Trophoblast cell (in vitro differentiated cells and primary cell): Measurements from ENCODE around the gene IRS2.

Experiments used
- DNase-seq, 2 donors: peaks; one replicate each; pipeline ENCODE4 v3.0.0-alpha.2; 2016
- H2AFZ ChIP-seq: 2 replicates; pipeline ENCODE4 v1.6.1; 2013; ENCODE audit warnings: low read length, moderate library complexity, mild to moderate bottlenecking; ENCODE audit not compliant: insufficient read depth, poor library complexity
- H2AK5ac ChIP-seq: 2 replicates; pipeline ENCODE4 v1.6.1; 2013; ENCODE audit warnings: mild to moderate bottlenecking, low read length
- H2BK120ac ChIP-seq: 2 replicates; pipeline ENCODE4 v1.6.1; 2013; ENCODE audit warnings: low read length, mild to moderate bottlenecking, moderate library complexity; ENCODE audit not compliant: insufficient read depth, poor library complexity
- H2BK12ac ChIP-seq: 2 replicates; pipeline ENCODE4 v1.6.1; 2013; ENCODE audit warnings: mild to moderate bottlenecking, low read length, moderate library complexity
- H2BK5ac ChIP-seq: 2 replicates; pipeline ENCODE4 v1.6.1; 2013; ENCODE audit warnings: low read length, low read depth, moderate library complexity, mild to moderate bottlenecking; ENCODE audit not compliant: poor library complexity
- H3K14ac ChIP-seq: 2 replicates; pipeline ENCODE4 v1.6.1; 2013; ENCODE audit warnings: mild to moderate bottlenecking, low read length
- H3K18ac ChIP-seq: 2 replicates; pipeline ENCODE4 v1.6.1; 2013; ENCODE audit warnings: mild to moderate bottlenecking, low read length
- H3K23ac ChIP-seq: 2 replicates; pipeline ENCODE4 v1.6.1; 2013; ENCODE audit warnings: low read length
- H3K27ac ChIP-seq: 2 replicates; pipeline ENCODE4 v1.5.1; 2013; ENCODE audit warnings: low read depth, mild to moderate bottlenecking, inconsistent platforms, low read length, moderate library complexity
- H3K27me3 ChIP-seq: 2 replicates; pipeline ENCODE4 v1.6.1; 2013; ENCODE audit warnings: inconsistent platforms, mild to moderate bottlenecking, low read length, moderate library complexity; ENCODE audit not compliant: insufficient read depth
- H3K36me3 ChIP-seq, 2 experiments: 1 replicate in 1 of 2; 2 replicates in 1 of 2; pipeline ENCODE4 v1.6.1; 2013; ENCODE audit warnings: low read length in 2 of 2, mild to moderate bottlenecking in 2 of 2, moderate library complexity in 1 of 2; ENCODE audit not compliant: insufficient read depth in 2 of 2, control insufficient read depth in 1 of 2
- H3K4ac ChIP-seq: 2 replicates; pipeline ENCODE4 v1.6.1; 2013; ENCODE audit warnings: low read depth, mild to moderate bottlenecking, low read length, moderate library complexity
- H3K4me1 ChIP-seq, 2 experiments: 1 replicate in 1 of 2; 2 replicates in 1 of 2; pipeline ENCODE4 v1.6.1; 2013; ENCODE audit warnings: low read length in 2 of 2, mild to moderate bottlenecking in 2 of 2, moderate library complexity in 1 of 2; ENCODE audit not compliant: insufficient read depth in 2 of 2, control insufficient read depth in 1 of 2
- H3K4me2 ChIP-seq: 2 replicates; pipeline ENCODE4 v1.6.1; 2013; ENCODE audit warnings: inconsistent platforms, mild to moderate bottlenecking, low read length, moderate library complexity
- H3K4me3 ChIP-seq: 2 replicates; pipeline ENCODE4 v1.5.1; 2013; ENCODE audit warnings: mild to moderate bottlenecking, low read depth, low read length, inconsistent platforms
- H3K79me1 ChIP-seq: one replicate; pipeline ENCODE4 v1.6.1; 2013; ENCODE audit warnings: low read length
- H3K79me2 ChIP-seq: 2 replicates; pipeline ENCODE4 v1.6.1; 2013; ENCODE audit warnings: low read length, mild to moderate bottlenecking; ENCODE audit not compliant: control insufficient read depth, insufficient read depth, poor library complexity
- H3K9ac ChIP-seq: 2 replicates; pipeline ENCODE4 v1.6.1; 2013; ENCODE audit warnings: mild to moderate bottlenecking, low read length
- H3K9me3 ChIP-seq: 2 replicates; pipeline ENCODE4 v1.6.1; 2013; ENCODE audit warnings: low read depth, mild to moderate bottlenecking, control low read depth, inconsistent platforms, low read length; ENCODE audit not compliant: insufficient read depth
- H4K12ac ChIP-seq: 2 replicates; pipeline ENCODE4 v1.6.1; 2013; ENCODE audit warnings: low read depth, mild to moderate bottlenecking, low read length, moderate library complexity
- H4K8ac ChIP-seq: 2 replicates; pipeline ENCODE4 v1.6.1; 2013; ENCODE audit warnings: low read depth, mild to moderate bottlenecking, low read length, moderate library complexity
- H4K91ac ChIP-seq: one replicate; pipeline ENCODE4 v1.6.1; 2013; ENCODE audit warnings: low read depth, mild to moderate bottlenecking, low read length, moderate library complexity
- WGBS: extraction: QIAGEN DNeasy Blood & Tissue Kit; methylation state at CpG from one replicate; pipeline ENCODE4 v1.1.7; 2013; ENCODE audit warnings: missing lambda C conversion rate; ENCODE audit not compliant: insufficient read length, insufficient coverage; ENCODE audit errors: extremely low coverage; 5-methylcytosine and 5-hydroxymethylcytosine counted together

Gene IRS2

DNA sequence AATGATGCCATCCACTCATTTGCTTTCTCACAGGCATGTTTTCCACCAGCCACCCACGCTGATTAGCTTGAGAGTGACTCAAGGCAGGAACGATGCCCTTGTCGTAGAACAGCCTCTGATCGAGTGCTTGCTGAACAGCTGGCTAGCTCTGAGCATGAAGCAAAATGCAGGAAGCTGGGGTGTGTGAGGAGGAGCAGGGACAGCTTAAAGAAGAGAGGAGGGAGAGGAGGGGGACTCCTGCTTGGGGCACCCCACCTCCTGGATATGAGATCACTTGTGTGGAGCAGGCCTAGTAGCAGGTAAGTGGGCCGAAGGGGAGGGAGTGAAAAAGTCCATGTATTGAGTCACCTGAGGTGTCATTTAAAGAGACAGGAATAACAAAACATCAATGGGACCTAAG, 48.8 kb downstream of the IRS2 start:
- no peak overlapping the region for H3K4ac ChIP-seq
- H3K9ac ChIP-seq, result no peak overlapping the region
- no peak overlapping the region for H2BK5ac ChIP-seq
- no peak overlapping the region for H2BK12ac ChIP-seq
- H3K4me3 ChIP-seq, result no peak overlapping the region
- H3K14ac ChIP-seq, result no peak overlapping the region
- no peak overlapping the region for H2AK5ac ChIP-seq
- H3K4me2 ChIP-seq, result no peak overlapping the region
- H4K91ac ChIP-seq, result no peak overlapping the region
- no peaks in the 10 kb centered on the region for H3K79me1 ChIP-seq
- H4K8ac ChIP-seq, result no peak overlapping the region
- H3K4me1 ChIP-seq, result peaks cover 0 to 5% of the 10 kb centered on the region in 2 experiments
- no peaks in the 10 kb centered on the region for H3K27me3 ChIP-seq
- H3K79me2 ChIP-seq, result no peaks in the 10 kb centered on the region
- peaks cover 2% of the 10 kb centered on the region for H3K9me3 ChIP-seq
- H3K23ac ChIP-seq, result no peak overlapping the region
- H3K27ac ChIP-seq, result no peak overlapping the region
- H3K18ac ChIP-seq, result no peak overlapping the region
- no CpG with 5 or more reads among the region's 5 CpGs for WGBS
- peak in 1 of 2 donors; percentile 12 for DNase-seq
- no peak overlapping the region for H4K12ac ChIP-seq
- H3K36me3 ChIP-seq, result no peaks in the 10 kb centered on the region
- no peak overlapping the region for H2BK120ac ChIP-seq
- no peak overlapping the region for H2AFZ ChIP-seq

DNA sequence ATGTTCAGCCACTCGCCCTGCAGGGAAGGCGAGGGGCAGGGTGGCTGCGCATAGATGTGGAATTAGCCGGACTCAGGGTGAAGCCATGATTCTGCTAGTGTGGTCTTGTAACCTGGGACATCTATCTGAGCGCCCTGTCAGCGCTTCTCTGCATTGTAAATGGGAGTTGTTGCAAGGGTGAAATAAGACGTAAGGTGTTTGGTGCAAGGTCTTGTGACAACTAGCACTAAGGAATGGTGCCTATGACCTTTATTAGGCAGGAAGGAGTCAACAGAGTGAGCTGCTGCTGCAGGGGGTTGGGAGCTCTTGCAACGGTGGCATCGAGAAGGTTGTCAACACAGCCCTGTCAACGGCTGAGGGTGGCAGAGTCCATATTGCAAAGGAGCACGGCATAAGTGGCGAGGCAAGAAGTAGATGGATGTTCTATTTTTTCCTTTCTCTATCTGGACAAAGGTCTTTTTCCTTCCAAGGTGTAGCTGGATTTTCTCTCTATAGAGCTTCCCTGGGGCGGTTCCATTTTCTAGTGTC, 49.3 kb downstream of the IRS2 start:
- H2BK12ac ChIP-seq, result no peak overlapping the region
- H4K91ac ChIP-seq, result no peak overlapping the region
- H3K14ac ChIP-seq, result no peak overlapping the region
- H3K36me3 ChIP-seq, result no peaks in the 10 kb centered on the region
- H2BK120ac ChIP-seq, result no peak overlapping the region
- no peak overlapping the region for H2AK5ac ChIP-seq
- no CpG with 5 or more reads among the region's 13 CpGs for WGBS
- H3K27ac ChIP-seq, result no peak overlapping the region
- H2AFZ ChIP-seq, result no peak overlapping the region
- H3K27me3 ChIP-seq, result no peaks in the 10 kb centered on the region
- H3K9ac ChIP-seq, result no peak overlapping the region
- H3K4me2 ChIP-seq, result no peak overlapping the region
- H2BK5ac ChIP-seq, result no peak overlapping the region
- H3K79me1 ChIP-seq, result no peaks in the 10 kb centered on the region
- H3K18ac ChIP-seq, result no peak overlapping the region
- no peak overlapping the region for H3K4me3 ChIP-seq
- DNase-seq, result no peak
- H4K12ac ChIP-seq, result no peak overlapping the region
- H3K79me2 ChIP-seq, result no peaks in the 10 kb centered on the region
- H4K8ac ChIP-seq, result no peak overlapping the region
- H3K4ac ChIP-seq, result no peak overlapping the region
- H3K23ac ChIP-seq, result no peak overlapping the region
- H3K4me1 ChIP-seq, result peaks cover 0 to 5% of the 10 kb centered on the region in 2 experiments
- H3K9me3 ChIP-seq, result peaks cover 2% of the 10 kb centered on the region

- Histone ChIP-seq H2AK5ac (no peak overlapping the region), H3K27me3 (no peaks in the 10 kb centered on the region), H3K4ac (no peak overlapping the region), H2BK120ac (no peak overlapping the region), H3K18ac (no peak overlapping the region), H3K4me1 (peaks cover 0 to 5% of the 10 kb centered on the region in 2 experiments), H3K36me3 (no peaks in the 10 kb centered on the region), H3K9ac (no peak overlapping the region), H3K23ac (no peak overlapping the region), H4K12ac (no peak overlapping the region), H4K91ac (no peak overlapping the region), H3K9me3 (peaks cover 5% of the 10 kb centered on the region), H3K4me3 (no peak overlapping the region), H2BK12ac (no peak overlapping the region), H3K79me1 (no peaks in the 10 kb centered on the region), H3K4me2 (no peak overlapping the region), H2BK5ac (no peak overlapping the region), H2AFZ (no peak overlapping the region), H3K27ac (no peak overlapping the region), H3K79me2 (no peaks in the 10 kb centered on the region), H3K14ac (no peak overlapping the region), H4K8ac (no peak overlapping the region)
- no peak for DNase-seq
- WGBS, result no CpG with 5 or more reads among the region's 4 CpGs
These were observed 50.9 kb downstream of the IRS2 start for GRCh38 chr13:109735436-109735966.

GRCh38 chr13:109734002-109734785, 52.2 kb downstream of the IRS2 start:
- WGBS, result no CpG with 5 or more reads among the region's 21 CpGs
- Histone ChIP-seq H3K4me3 (no peak overlapping the region), H3K4me2 (no peak overlapping the region), H3K4ac (no peak overlapping the region), H3K14ac (no peak overlapping the region), H4K8ac (no peak overlapping the region), H3K79me1 (no peaks in the 10 kb centered on the region), H3K27ac (no peak overlapping the region), H3K18ac (no peak overlapping the region), H4K91ac (no peak overlapping the region), H2AFZ (no peak overlapping the region), H3K23ac (no peak overlapping the region), H2BK120ac (no peak overlapping the region), H2BK5ac (no peak overlapping the region), H4K12ac (no peak overlapping the region), H3K9ac (no peak overlapping the region), H3K27me3 (no peaks in the 10 kb centered on the region), H3K79me2 (no peaks in the 10 kb centered on the region), H3K4me1 (peaks cover 4 to 6% of the 10 kb centered on the region in 2 experiments), H3K36me3 (no peaks in the 10 kb centered on the region), H2AK5ac (no peak overlapping the region), H3K9me3 (peaks cover 5% of the 10 kb centered on the region), H2BK12ac (no peak overlapping the region)
- DNase-seq, result no peak
